T47D (cell line): Measurements from ENCODE around the gene CFAP70.

Experiments used
- DNase-seq, 2 experiments: peaks; one replicate each; pipeline versions ENCODE4 v3.0.0 to v3.0.0-alpha.2; 2011 to 2012; ENCODE audit warnings: low read depth in 1 of 2, low spot score in 1 of 2
- JUND ChIP-seq: IDR thresholded peaks from 2 replicates; pipeline ENCODE4 v1.6.1; 2012; ENCODE audit warnings: low read depth
- in situ Hi-C: cut with HindIII; loops from 2 replicates; pipeline ENCODE4 v1.10.0; 2016; ENCODE audit warnings: low sequenced_read_pairs, low pct_unique_long_range_greater_than_20kb

CFAP70 gene

DNA sequence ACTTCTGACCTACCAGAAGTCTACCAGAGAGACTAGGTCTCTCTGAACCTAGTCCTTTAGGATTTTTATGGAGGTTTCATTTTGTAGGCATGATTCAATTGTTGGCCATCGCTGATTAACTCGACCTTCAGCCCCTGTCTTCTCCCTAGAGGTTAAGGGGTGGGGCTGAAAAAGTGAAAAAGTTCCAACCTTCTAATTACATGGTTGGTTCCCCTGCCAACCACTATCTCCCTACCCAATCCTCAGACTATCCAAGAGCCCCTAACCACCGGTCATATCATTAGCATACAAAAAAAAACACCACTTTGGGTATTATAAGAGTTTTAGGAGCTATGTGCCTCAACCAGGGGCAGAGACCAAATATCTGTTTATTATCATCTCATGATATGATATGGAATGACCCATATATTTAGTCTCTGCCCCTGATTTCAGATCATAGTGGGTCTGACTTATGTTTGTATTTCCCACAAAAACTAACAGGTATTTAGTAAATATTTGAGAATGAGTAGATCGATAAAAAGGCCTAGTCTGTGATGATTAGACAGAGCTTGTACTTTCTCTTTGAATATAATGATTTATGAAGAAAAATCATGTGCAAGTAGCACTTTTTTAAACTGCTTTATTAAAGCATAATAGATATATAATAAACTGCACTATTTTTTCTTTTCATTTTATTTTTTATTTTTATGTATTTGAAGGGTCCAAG is 147.4 kb downstream of the CFAP70 start:
- no peak for TF ChIP-seq JUND
- in situ Hi-C loops = no loop called here

GRCh38 chr10:73210395-73211105 is 148.1 kb downstream of the CFAP70 start:
- no peak for TF ChIP-seq JUND
- in situ Hi-C loops = no loop called here
- no peak for DNase-seq

More for the DNA sequence above, 147.4 kb downstream of the CFAP70 start:
- DNase-seq = no peak

GRCh38 chr10:73209705-73210104 is 149.0 kb downstream of the CFAP70 start:
- DNase-seq = peak; percentile 23 to 52
- no peak for TF ChIP-seq JUND
- in situ Hi-C loops = no loop called here

GRCh38 chr10:73207883-73208282 is 150.8 kb downstream of the CFAP70 start:
- in situ Hi-C loops = no loop called here
- no peak for TF ChIP-seq JUND
- DNase-seq = no peak

DNA sequence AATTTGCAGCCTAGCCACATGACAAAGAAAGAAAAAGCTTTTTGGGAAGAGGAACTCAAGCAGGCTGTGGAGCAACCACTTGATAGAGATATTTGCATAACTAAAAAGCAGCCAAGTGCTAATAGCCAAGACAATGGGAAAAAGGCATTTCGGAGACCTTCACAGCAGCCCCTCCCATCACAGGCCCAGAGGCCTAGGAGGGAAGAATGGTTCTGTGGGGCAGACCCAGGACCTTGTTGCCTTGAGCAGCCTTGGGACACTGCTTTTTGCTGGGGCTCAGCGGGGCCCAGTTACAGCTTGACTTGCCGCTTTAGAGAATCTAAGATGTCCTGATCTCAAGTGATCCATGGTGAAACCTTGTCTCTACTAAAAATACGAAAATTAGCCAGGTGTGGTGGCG is 152.3 kb downstream of the CFAP70 start:
- TF ChIP-seq JUND = no peak
- in situ Hi-C loops = no loop called here
- no peak for DNase-seq

GRCh38 chr10:73205890-73206289 is 152.8 kb downstream of the CFAP70 start:
- in situ Hi-C loops = no loop called here
- DNase-seq = no peak

GRCh38 chr10:73205081-73205480 is 153.6 kb downstream of the CFAP70 start:
- no peak for DNase-seq
- in situ Hi-C loops = no loop called here
- TF ChIP-seq JUND = no peak

More at GRCh38 chr10:73205890-73206289, 152.8 kb downstream of the CFAP70 start:
- no peak for TF ChIP-seq JUND
